ENCODE data around the gene FUOM. TPM values are rescaled to one million over a fixed set of nuclear protein-coding genes. Genes with fewer than 3 reads are reported as not detected.

The FUOM gene
- total and polyA plus RNA-seq, 12 donors = 2.0 to 17.0 (median 6.2) TPM

- DNase-seq (no peak), ATAC-seq (no peak)
- Histone ChIP-seq H3K4me1 (peaks cover 12 to 24% (median 20%) of the 10 kb centered on the region in 9 donors), H3K27me3 (peaks cover 24 to 85% (median 75%) of the 10 kb centered on the region in 7 donors), H3K9me3 (no peaks in the 10 kb centered on the region), H3K4me3 (no peak overlapping the region), H3K36me3 (no peaks in the 10 kb centered on the region), H3K27ac (no peak overlapping the region)
- WGBS, 2 donors = 91 to 94% methylated on average over 10 of the region's 10 CpGs
- intact Hi-C loops (cut with DNase I) = loop anchor here in 1 of 10 donors (10.0 kb wide), 1 partner anchor 186 kb away; the partner anchor contains the start of gene CYP2E1
- no peak for TF ChIP-seq CTCF (IDR thresholded peaks at IDR 0.05)
Observed at GRCh38 chr10:133338080-133339071, 19.4 kb downstream of the FUOM start.

DNA sequence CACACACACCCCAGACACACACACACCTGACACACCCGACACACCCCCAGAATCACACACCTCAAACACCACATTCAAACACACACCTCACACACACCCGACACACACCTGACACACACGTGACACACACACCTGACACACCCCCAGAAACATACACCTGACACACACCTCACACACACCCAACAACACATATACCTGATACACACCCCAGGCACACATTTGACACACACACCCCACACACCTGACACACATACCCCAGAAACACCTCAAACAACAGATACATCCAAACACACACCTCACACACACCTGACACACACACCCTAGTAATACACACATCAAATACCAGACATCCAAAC is 20.5 kb downstream of the FUOM start:
- DNase-seq = no peak
- intact Hi-C loops (cut with DNase I) = loop anchor here in 1 of 10 donors (10.0 kb wide), 1 partner anchor 187 kb away; the partner anchor contains the start of gene CYP2E1
- TF ChIP-seq CTCF (IDR thresholded peaks at IDR 0.05) = no peak
- WGBS, 2 donors = 86 to 87% methylated on average over 3 of the region's 3 CpGs
- no peak for ATAC-seq
- Histone ChIP-seq H3K9me3 (no peaks in the 10 kb centered on the region), H3K27ac (no peak overlapping the region), H3K4me1 (peaks cover 12 to 24% (median 20%) of the 10 kb centered on the region in 9 donors), H3K4me3 (no peak overlapping the region), H3K27me3 (peaks cover 24 to 81% (median 74%) of the 10 kb centered on the region in 7 donors), H3K36me3 (no peaks in the 10 kb centered on the region)

- WGBS, 2 donors = 17 to 19% methylated on average over 57 to 63 of the region's 63 CpGs
Observed at GRCh38 chr10:133336577-133337369, 21.0 kb downstream of the FUOM start, which contains the start of gene CALY. Gene CALY (minus strand): TSS chr10:133336896. CDS start chr10:133328989, 7,907 bp downstream.

More at GRCh38 chr10:133336577-133337369, 21.0 kb downstream of the FUOM start, which contains the start of gene CALY:
- peaks cover 28 to 85% (median 76%) of the 10 kb centered on the region in 7 donors for H3K27me3 ChIP-seq
- H3K4me1 ChIP-seq = peaks cover 12 to 24% (median 20%) of the 10 kb centered on the region in 9 donors
- no peak within 1 kb of the TSS for H3K27ac ChIP-seq
- H3K36me3 ChIP-seq = no peaks in the 10 kb centered on the region
- TF ChIP-seq CTCF (IDR thresholded peaks at IDR 0.05) = no peak
- ATAC-seq = peak in 1 of 8 donors; percentile 22
- H3K4me3 ChIP-seq = peak within 1 kb of the TSS in 9 of 10 donors; percentile 23 to 54 (median 39)
- intact Hi-C loops (cut with DNase I) = loop anchor here in 1 of 10 donors (10.0 kb wide), 1 partner anchor 188 kb away; the partner anchor contains the start of gene CYP2E1
- no peaks in the 10 kb centered on the region for H3K9me3 ChIP-seq
- no peak for DNase-seq

Data from heart right ventricle (tissue), 16 donors.